Activated CD8-positive, alpha-beta memory T cell treated with anti-CD3 and anti-CD28 coated beads, Interleukin-2, amount 10 ng/mL, durations not matched to agents 7 days and 5 days (primary cell): ENCODE data around the gene S100A1. TPM values are rescaled to one million over a fixed set of nuclear protein-coding genes. Genes with fewer than 3 reads are reported as not detected.

Source experiments
- ATAC-seq: fragments of 150-1000 bp; cut with Tn5 transposase; one replicate; pipeline ENCODE4 v1.10.0; 2021; ENCODE audit warnings: moderate library complexity
- CTCF ChIA-PET: fragments of 350-600 bp; sonication (Branson Sonifier 250); formaldehyde crosslinking; loops from one replicate; lab custom pipeline; 2021; ENCODE audit warnings: antibody characterized with exemption; lab: Charles Lee
- DNase-seq: peaks from one replicate; pipeline ENCODE4 v3.0.0-alpha.2; 2020
- H3K27ac Mint-ChIP-seq: one replicate; pipeline ENCODE4 v1.8.0; 2021; ENCODE audit warnings: mild to moderate bottlenecking, mixed read lengths
- H3K27me3 Mint-ChIP-seq: one replicate; pipeline ENCODE4 v1.8.0; 2021; ENCODE audit warnings: mixed read lengths
- H3K36me3 Mint-ChIP-seq: one replicate; pipeline ENCODE4 v1.8.0; 2021; ENCODE audit warnings: mild to moderate bottlenecking, mixed read lengths
- H3K4me1 Mint-ChIP-seq: one replicate; pipeline ENCODE4 v1.8.0; 2021; ENCODE audit warnings: mixed read lengths
- H3K4me3 Mint-ChIP-seq: one replicate; pipeline ENCODE4 v1.8.0; 2021; ENCODE audit warnings: mild to moderate bottlenecking, moderate library complexity, mixed read lengths
- H3K9me3 Mint-ChIP-seq: one replicate; pipeline ENCODE4 v1.8.0; 2022; ENCODE audit warnings: low read depth, mixed read lengths
- total RNA-seq, 2 experiments: library from RNA; stranded (reverse); gene quantifications; one replicate each; pipeline ENCODE4 v1.2.3, GENCODE V29; 2021

Gene S100A1
- total RNA-seq, 2 experiments from 2014 or later = not detected

DNA sequence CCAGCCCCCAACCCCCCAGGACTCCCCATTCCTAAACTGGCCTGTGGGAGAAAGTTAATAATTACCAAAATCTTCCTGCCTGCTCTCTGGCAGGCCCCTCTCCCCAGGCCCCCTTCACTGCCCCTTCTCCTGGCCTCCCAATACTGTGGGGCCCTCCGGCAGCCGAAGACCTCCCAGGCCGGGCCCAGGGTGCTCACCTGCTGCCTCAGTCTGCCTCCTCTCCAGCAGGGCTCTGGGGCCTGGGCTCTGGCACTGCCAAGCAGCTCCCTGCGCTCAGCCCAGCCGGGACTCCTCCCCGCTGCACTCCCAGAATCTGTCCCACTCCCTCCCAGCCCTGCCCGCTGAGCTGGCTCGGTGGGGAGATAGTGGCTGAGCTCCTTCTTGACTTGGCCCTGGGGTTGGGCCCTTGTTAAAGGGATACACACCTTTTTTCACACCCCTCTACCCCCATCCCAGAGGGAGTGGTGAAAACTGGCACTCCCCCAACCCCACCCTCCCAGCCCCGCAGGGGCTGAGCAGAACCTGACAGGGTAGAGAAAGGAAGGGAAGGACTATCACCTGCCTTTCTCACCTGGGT is 15.4 kb upstream of the S100A1 start, which contains the start of gene S100A16:
TSS of gene S100A16 (minus strand) at position 383 of the 577 bp plus-strand sequence. CDS start 4,986 bp downstream, outside the sequence.
- H3K4me3 Mint-ChIP-seq = no peak within 1 kb of the TSS
- H3K27me3 Mint-ChIP-seq = no peaks in the 10 kb centered on the region
- H3K9me3 Mint-ChIP-seq = no peaks in the 10 kb centered on the region
- ATAC-seq = no peak
- CTCF ChIA-PET = no interaction called here
- DNase-seq = no peak
- H3K27ac Mint-ChIP-seq = no peak within 1 kb of the TSS
- no peaks in the 10 kb centered on the region for H3K36me3 Mint-ChIP-seq
- H3K4me1 Mint-ChIP-seq = no peaks in the 10 kb centered on the region

GRCh38 chr1:153613406-153613805 is 14.8 kb upstream of the S100A1 start:
- no peaks in the 10 kb centered on the region for H3K36me3 Mint-ChIP-seq
- ATAC-seq (no peak), DNase-seq (no peak)
- no peak overlapping the region for H3K4me3 Mint-ChIP-seq
- CTCF ChIA-PET = no interaction called here
- H3K4me1 Mint-ChIP-seq = no peaks in the 10 kb centered on the region
- no peaks in the 10 kb centered on the region for H3K27me3 Mint-ChIP-seq
- H3K27ac Mint-ChIP-seq = no peak overlapping the region
- H3K9me3 Mint-ChIP-seq = no peaks in the 10 kb centered on the region

- DNase-seq = no peak
- Mint-ChIP-seq H3K9me3 (no peaks in the 10 kb centered on the region), H3K27ac (no peak overlapping the region), H3K4me3 (no peak overlapping the region), H3K27me3 (no peaks in the 10 kb centered on the region), H3K4me1 (no peaks in the 10 kb centered on the region), H3K36me3 (no peaks in the 10 kb centered on the region)
- ATAC-seq = no peak
- CTCF ChIA-PET = interaction anchor here (1.0 to 1.2 kb wide), 2 partner anchors 81 to 119 kb away, joined by 3 read pairs; no protein-coding TSS in a partner anchor
These were observed 13.9 kb upstream of the S100A1 start for GRCh38 chr1:153614189-153614900.

GRCh38 chr1:153614906-153615305 is 13.3 kb upstream of the S100A1 start:
- no peak overlapping the region for H3K4me3 Mint-ChIP-seq
- ATAC-seq (no peak), DNase-seq (no peak)
- H3K36me3 Mint-ChIP-seq = no peaks in the 10 kb centered on the region
- no peaks in the 10 kb centered on the region for H3K27me3 Mint-ChIP-seq
- no peaks in the 10 kb centered on the region for H3K9me3 Mint-ChIP-seq
- CTCF ChIA-PET = interaction anchor here (1.0 to 1.2 kb wide), 2 partner anchors 82 to 120 kb away, joined by 3 read pairs; no protein-coding TSS in a partner anchor
- H3K4me1 Mint-ChIP-seq = no peaks in the 10 kb centered on the region
- H3K27ac Mint-ChIP-seq = no peak overlapping the region

DNA sequence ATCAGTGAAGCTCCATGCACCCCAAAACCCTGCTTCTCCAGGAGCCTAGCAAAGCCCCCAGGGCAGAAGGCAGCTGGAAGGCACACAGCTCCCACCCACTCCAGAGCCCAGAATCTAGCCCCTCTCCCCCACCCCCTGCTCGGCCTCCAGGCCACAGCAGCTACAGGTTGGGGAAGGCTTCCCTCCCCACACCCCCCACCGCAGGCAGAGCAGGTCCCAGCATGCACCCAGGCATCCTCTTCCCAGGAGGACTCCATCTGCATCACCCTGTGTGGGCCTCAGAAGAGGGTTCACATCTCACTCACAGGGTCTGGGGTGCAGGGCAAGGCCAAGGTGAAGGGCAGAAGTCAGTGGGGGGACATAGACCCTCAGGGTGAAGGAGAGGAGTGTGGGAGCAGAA is 12.8 kb upstream of the S100A1 start:
- Mint-ChIP-seq H3K36me3 (no peaks in the 10 kb centered on the region), H3K27me3 (no peaks in the 10 kb centered on the region), H3K27ac (no peak overlapping the region), H3K4me1 (no peaks in the 10 kb centered on the region), H3K9me3 (no peaks in the 10 kb centered on the region), H3K4me3 (no peak overlapping the region)
- CTCF ChIA-PET = no interaction called here
- DNase-seq (no peak), ATAC-seq (no peak)

DNA sequence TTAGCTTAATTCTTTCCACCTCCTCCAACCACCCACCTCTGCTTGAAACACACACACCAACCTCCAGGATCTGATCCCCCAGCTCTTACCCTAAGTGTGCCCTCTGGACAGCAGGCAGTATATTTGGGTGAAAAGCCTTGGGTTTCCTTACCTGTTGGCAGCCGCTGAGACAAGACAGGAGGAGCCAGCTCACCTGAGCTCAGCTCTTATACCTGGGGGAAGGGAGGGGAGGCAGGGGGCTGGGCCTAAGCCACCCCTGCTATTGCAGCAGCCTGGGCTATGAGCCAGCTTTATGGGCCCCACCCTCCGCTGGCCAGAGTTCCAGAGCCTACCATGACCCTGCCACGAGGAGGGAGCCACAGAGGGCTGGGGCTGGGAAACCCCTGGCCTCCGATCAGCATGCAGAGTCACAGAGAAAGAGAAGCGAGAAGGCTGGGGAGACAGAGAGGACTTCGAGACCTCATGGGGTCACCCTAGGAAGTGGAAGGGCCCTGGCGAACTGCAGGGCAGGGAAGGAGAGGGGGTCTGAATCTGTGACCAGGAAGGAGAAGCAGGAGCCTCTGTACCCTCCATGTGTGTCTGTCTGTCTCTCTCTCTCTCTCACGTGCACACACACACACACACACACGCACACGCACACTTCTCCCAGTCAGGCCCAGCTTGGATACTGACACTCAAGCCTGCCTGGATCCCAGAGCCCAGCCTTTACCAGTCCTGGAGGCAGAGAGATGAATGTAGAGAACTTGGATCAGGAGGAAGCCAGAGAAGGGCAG is 11.9 kb upstream of the S100A1 start, which contains the start of gene S100A14:
TSS of gene S100A14 (minus strand) at position 182 of the 773 bp plus-strand sequence. CDS start 467 bp downstream, outside the sequence.
- CTCF ChIA-PET = no interaction called here
- Mint-ChIP-seq H3K9me3 (no peaks in the 10 kb centered on the region), H3K36me3 (no peaks in the 10 kb centered on the region), H3K4me1 (no peaks in the 10 kb centered on the region), H3K27ac (no peak within 1 kb of the TSS), H3K4me3 (no peak within 1 kb of the TSS), H3K27me3 (no peaks in the 10 kb centered on the region)
- ATAC-seq = no peak
- DNase-seq = no peak

- CTCF ChIA-PET = no interaction called here
- H3K4me3 Mint-ChIP-seq = no peak overlapping the region
- H3K9me3 Mint-ChIP-seq = no peaks in the 10 kb centered on the region
- no peaks in the 10 kb centered on the region for H3K36me3 Mint-ChIP-seq
- ATAC-seq (no peak), DNase-seq (no peak)
- no peaks in the 10 kb centered on the region for H3K27me3 Mint-ChIP-seq
- H3K4me1 Mint-ChIP-seq = no peaks in the 10 kb centered on the region
- no peak overlapping the region for H3K27ac Mint-ChIP-seq
These were observed 11.3 kb upstream of the S100A1 start for GRCh38 chr1:153616917-153617311.

- DNase-seq (no peak), ATAC-seq (no peak)
- Mint-ChIP-seq H3K4me3 (no peak overlapping the region), H3K4me1 (no peaks in the 10 kb centered on the region), H3K9me3 (no peaks in the 10 kb centered on the region), H3K36me3 (no peaks in the 10 kb centered on the region), H3K27me3 (no peaks in the 10 kb centered on the region), H3K27ac (no peak overlapping the region)
- CTCF ChIA-PET = no interaction called here
These were observed 10.6 kb upstream of the S100A1 start for GRCh38 chr1:153617663-153618062.

DNA sequence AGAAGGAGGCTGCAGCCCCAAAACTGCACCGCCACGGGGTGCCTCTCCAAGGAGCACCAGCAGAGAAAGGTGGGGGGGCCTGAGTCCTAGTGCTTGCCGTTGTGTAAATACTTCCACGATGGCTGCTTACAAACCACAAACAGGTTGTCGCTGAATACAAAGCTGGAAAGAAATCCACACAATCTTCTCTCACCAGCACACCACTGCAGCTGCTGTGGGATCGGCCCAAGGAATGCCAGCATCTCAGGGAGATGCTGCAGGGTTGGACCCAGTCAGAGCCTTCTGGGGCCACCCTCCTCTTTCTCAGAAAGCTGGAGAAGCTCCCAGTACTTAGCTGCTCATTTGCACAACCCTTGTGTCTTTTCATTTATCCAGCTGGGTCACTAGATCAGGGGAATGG is 9.1 kb upstream of the S100A1 start:
- Mint-ChIP-seq H3K27ac (no peak overlapping the region), H3K4me1 (no peaks in the 10 kb centered on the region), H3K36me3 (no peaks in the 10 kb centered on the region), H3K27me3 (no peaks in the 10 kb centered on the region), H3K9me3 (no peaks in the 10 kb centered on the region), H3K4me3 (no peak overlapping the region)
- DNase-seq (no peak), ATAC-seq (no peak)
- CTCF ChIA-PET = no interaction called here

- CTCF ChIA-PET = interaction anchor here (1.4 kb wide), 1 partner anchor 10 kb away, joined by 4 read pairs; the partner anchor contains the start of gene CHTOP
- Mint-ChIP-seq H3K27me3 (no peaks in the 10 kb centered on the region), H3K4me1 (no peaks in the 10 kb centered on the region), H3K4me3 (no peak overlapping the region), H3K27ac (no peak overlapping the region), H3K36me3 (no peaks in the 10 kb centered on the region), H3K9me3 (no peaks in the 10 kb centered on the region)
- no peak for ATAC-seq
- no peak for DNase-seq
These were observed 5.1 kb upstream of the S100A1 start for GRCh38 chr1:153623101-153623500.

DNA sequence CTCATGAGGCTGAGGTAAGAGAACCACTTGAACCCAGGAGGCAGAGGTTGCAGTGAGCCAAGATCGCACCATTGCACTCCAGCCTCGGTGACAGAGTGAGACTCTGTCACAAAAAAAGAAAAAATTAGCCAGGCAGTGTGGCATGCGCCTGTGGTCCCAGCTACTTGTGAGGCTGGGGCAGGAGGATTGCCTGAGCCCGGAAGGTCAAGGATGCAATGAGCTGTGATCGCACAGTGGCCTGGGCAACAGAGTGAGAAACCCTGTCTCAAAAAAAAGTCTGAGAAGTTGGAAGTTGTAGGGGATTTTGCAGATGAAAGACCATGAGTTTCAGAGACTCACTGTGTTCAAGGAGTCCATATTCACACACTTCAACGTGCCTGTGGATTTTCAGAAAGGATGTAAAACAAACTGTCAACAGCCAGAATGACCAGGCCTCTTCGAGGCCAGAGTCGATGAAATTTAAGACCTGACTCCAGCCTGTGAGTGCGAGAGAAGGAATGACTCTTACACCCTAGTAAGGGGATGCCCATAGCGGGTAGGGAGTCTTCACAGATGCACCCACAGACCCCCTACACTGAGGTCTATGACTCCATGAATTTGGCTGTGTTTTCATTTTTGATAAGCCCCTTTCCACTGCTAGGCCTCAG is 3.1 kb upstream of the S100A1 start:
- Mint-ChIP-seq H3K36me3 (no peaks in the 10 kb centered on the region), H3K9me3 (no peaks in the 10 kb centered on the region), H3K27me3 (no peaks in the 10 kb centered on the region), H3K4me3 (no peak overlapping the region), H3K27ac (no peak overlapping the region), H3K4me1 (no peaks in the 10 kb centered on the region)
- ATAC-seq (no peak), DNase-seq (no peak)
- CTCF ChIA-PET = no interaction called here

GRCh38 chr1:153626477-153626903 is 1.7 kb upstream of the S100A1 start:
- no peaks in the 10 kb centered on the region for H3K9me3 Mint-ChIP-seq
- ATAC-seq (no peak), DNase-seq (no peak)
- H3K4me3 Mint-ChIP-seq = no peak overlapping the region
- no peaks in the 10 kb centered on the region for H3K36me3 Mint-ChIP-seq
- no peak overlapping the region for H3K27ac Mint-ChIP-seq
- H3K27me3 Mint-ChIP-seq = no peaks in the 10 kb centered on the region
- CTCF ChIA-PET = interaction anchor here (0.6 to 3.5 kb wide), 4 partner anchors 12 to 116 kb away, joined by 3 to 12 read pairs (median 5); no protein-coding TSS in a partner anchor
- peaks cover 3% of the 10 kb centered on the region for H3K4me1 Mint-ChIP-seq
